Amygdala (tissue), 56 donors: ENCODE data around the gene SOS1.
A peak's percentile ranks its signal among the peaks of the same experiment; 100 is the strongest.
"Not testable (repeated sequence)": the region's sequence is repeated elsewhere in the genome, so short reads cannot be mapped to it uniquely, and the experiment has no call there.

Experiments used
- DNase-seq, 56 donors: peaks; one replicate each; lab custom pipeline; 2025; lab: John Stamatoyannopoulos, UW

SOS1 gene

DNA sequence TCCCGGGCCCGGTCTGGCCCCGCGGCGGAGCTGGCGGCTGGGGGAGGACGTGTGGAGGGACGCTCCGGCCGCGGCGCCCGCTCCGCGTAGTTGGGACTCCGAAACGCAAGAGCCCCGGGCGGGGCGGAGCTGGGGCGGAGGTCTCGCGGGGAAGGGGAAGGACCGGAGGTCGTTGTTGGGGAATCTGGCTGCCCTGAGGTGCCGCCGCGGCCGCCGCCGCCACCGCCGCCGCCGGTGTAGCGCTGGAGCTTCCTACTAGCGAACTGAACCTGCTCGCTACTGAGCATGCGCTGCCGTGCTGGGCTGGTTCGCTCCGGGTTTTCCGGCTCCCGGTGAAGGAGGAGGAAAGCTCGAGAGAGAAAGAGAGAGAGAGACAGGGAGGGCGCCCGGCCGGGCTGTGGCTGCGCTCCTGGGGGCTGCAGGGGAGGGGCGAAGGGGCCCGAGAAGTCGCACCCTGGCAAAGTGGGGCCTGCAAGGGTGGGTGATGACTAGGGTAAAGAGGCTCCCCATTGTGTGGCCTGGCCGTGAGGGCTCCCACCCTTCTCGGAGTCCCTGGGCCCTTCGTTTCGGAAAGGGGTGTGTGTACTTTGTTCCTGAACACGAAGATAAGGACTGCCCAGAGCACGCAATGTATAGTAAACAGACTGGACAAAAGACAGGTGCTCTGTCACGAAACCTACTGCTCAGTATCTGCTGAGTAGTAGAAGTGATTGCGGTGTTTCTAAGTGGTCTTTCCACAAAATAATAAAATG lies at the start of gene SOS1:
SOS1 (minus strand) TSS at position 281 of the 752 bp plus-strand sequence. CDS start 629 bp downstream, outside the sequence.
- peak; percentile 37 to 93 (median 86) for DNase-seq

DNA sequence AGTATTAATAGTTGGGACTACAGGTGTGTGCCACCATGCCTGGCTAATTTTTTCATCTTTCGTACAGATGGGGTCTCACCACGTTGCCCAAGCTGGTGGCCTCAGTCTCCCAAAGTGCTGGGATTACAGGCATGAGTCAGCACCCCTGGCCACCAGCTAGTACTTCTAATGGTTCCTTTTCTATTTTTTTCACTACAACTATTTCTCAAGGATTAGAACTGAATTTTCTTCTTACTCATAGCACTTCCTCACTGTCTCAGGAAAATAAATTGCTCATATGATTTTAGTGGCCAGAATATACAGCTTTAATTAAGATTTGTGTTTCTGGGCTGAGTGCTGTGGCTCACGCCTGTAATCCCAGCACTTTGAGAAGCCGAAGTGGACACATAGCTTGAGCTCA lies 43.2 kb upstream of the SOS1 start:
- DNase-seq: no peak

- no peak for DNase-seq
Observed at GRCh38 chr2:39160982-39161381, 40.1 kb upstream of the SOS1 start.

- no peak for DNase-seq
Observed at GRCh38 chr2:39159283-39159682, 38.4 kb upstream of the SOS1 start.

GRCh38 chr2:39158351-39158750 lies 37.5 kb upstream of the SOS1 start:
- no peak for DNase-seq

DNA sequence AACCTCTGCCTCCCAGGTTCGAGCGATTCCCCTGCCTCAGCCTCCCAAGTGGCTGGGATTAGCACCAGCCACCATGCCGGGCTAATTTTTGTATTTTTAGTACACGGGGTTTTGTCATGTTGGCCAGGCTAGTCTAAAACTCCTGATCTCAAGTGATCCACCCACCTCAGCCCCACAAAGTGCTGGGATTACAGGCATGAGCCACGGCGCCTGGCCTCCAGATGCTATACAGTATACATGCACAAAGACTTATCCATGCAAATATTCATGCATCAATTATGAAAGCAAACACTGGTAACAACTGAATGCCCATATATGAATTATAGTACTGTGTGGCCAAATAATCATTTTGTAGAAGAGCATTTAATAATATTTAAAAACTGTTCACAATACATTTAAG lies 36.0 kb upstream of the SOS1 start:
- DNase-seq: no peak

- DNase-seq: no peak
Observed at GRCh38 chr2:39156107-39156506, 35.3 kb upstream of the SOS1 start.

- DNase-seq: not testable (repeated sequence)
Observed at GRCh38 chr2:39155573-39155972, 34.7 kb upstream of the SOS1 start.

GRCh38 chr2:39154944-39155343 lies 34.1 kb upstream of the SOS1 start:
- no peak for DNase-seq

DNA sequence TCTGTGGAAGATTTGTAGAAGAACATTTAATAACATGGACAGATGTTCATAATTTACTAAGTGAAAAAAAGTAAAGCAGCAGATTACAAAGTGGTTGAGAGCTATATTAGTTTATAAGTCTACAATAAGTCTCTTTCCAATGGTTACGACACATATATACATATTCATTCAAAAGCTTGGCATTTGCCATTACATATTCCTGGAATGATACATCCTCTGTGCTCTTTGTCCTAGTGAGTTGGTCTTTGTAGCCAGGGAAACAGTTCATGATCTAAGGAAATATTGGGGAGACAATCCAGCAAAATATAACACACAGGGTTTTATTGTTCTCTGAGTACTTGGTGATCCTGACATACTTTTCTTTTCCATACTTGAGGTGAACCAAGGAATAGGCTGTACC lies 32.5 kb upstream of the SOS1 start:
- no peak for DNase-seq

DNA sequence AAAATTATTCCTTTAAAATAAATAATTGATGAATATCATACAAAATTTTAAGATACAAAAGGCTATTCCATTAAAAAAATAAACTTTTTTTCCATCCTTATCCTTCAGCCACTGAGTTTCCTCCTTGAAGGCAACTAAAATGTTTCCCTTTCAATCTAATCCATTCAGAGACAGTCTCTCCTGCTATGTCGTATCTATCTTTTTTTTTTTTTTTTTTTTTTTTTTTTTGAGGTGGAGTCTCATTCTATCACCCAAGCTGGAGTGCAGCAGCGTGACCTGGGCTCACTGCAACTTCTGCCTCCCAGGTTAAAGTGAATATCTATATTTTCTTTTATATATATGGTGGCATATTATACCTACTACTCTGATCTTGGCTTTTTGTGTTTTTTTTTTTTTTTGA lies 31.7 kb upstream of the SOS1 start:
- no peak for DNase-seq

DNA sequence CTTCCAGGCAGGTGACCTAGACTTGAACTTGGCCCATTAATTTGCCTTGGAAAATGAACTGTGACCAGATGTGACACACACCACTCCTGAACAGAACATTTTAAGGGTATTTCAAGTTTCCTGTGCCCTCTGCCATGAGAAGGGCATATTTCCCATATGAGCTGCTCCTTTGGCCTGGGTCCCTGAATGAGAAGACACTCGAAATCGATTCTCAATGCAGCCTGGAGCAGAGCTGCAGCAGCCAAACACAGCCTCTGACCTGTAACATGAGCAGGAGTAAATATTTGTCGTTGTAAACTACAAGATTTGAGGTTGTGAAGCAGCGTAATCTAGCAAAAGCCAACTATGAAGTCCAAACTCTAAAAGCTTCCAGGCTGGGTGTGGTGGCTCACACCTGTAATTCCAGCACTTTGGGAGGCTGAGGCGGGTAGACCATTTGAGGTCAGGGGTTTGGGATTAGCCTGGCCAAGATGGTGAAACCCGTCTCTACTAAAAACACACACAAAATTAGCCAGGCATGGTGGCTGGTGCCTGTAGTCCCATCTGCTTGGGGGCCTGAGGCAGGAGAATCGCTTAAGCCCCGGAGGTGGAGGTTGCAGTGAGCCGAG lies 30.1 kb upstream of the SOS1 start:
- no peak for DNase-seq

DNA sequence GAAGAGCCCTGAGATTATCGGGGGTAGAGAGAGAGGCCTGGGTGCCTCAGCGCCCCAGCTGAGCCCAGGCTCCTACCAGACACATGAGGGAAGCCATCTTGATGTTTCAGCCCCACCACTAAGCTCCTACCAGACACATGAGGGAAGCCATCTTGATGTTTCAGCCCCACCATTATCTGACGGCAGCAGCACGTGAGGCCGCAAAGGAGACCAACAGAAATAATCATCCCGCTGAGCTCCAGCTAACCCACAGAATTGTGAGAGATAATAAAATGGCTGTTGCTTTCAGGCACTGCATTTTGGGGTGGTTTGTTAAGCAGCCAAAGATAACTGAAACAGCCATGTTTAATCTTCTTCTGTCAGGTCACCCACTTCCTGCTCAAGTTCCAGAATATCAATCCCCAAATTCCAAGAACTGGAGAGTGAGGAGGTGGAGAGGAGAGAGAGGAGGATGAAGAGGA lies 29.3 kb upstream of the SOS1 start:
- DNase-seq: no peak

DNA sequence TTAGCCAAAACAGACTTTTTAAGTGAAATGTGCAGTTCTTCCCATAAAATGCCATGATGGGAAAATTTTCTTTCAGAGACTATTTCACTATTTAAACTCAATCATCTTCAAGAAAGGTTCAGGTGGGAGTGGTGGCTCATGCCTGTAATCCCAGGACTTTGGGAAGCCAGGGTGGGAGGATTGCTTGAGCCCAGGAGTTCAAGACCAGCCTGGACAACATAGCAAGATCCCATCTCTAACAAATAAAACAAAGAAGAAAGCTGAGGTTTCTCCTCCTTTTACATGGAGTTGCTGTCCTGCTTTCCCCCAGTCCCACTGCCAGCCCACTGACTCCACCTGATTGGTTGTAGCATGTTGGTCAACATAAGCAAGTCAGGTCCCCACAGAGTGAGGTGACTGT lies 25.8 kb upstream of the SOS1 start:
- DNase-seq: no peak

GRCh38 chr2:39145906-39146421 lies 25.1 kb upstream of the SOS1 start:
- DNase-seq: no peak

GRCh38 chr2:39144416-39144815 lies 23.6 kb upstream of the SOS1 start:
- DNase-seq: no peak

GRCh38 chr2:39142904-39143605 lies 22.2 kb upstream of the SOS1 start:
- no peak for DNase-seq

GRCh38 chr2:39141334-39142271 lies 20.8 kb upstream of the SOS1 start:
- DNase-seq: peak in 2 of 56 donors; percentile 29 to 30

GRCh38 chr2:39140948-39141333 lies 20.1 kb upstream of the SOS1 start:
- not testable (repeated sequence) for DNase-seq

DNA sequence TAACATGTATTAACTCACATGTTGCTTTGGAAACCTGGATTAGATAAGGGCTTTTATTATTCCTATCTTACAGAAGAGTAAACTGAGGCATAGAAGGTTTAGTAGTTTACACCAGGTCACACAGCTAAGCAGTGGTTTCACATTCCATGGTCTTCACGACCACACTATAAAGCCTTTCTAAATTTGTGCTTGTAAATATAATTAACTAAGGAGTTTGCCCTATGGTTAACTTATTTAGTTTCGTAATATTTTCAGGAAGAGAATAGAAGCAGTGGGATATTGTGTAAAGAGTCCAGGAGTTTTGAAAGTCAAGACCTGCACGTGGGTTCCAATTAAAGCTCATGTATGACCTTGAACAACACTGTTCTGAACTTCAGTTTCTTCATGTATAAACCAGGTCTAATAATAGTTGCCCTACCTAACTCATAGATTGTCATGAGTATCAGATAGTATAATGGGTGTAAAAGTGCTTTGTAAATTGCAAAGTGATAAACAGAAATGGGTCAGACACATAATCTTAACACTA lies 19.5 kb upstream of the SOS1 start:
- no peak for DNase-seq
